H1 (cell line): ENCODE measurements around the gene LRTM1. TPM values are rescaled to one million over a fixed set of nuclear protein-coding genes. Genes with fewer than 3 reads are reported as not detected.

ENCODE experiments used
- CTCF ChIA-PET: fragments of 300-600 bp; sonication (Branson Sonifier 250); formaldehyde crosslinking; loops from one replicate; lab custom pipeline; 2021; ENCODE audit not compliant: partially characterized antibody; lab: Charles Lee
- POLR2A ChIA-PET: fragments of 300-600 bp; sonication (Branson Sonifier 250); formaldehyde crosslinking; loops from one replicate; lab custom pipeline; 2021; ENCODE audit warnings: inconsistent platforms; ENCODE audit not compliant: partially characterized antibody; lab: Charles Lee
- DNase-seq, 2 experiments: peaks; one replicate each; pipeline versions ENCODE4 v3.0.0 to v3.0.0-alpha.2; 2010 to 2022; ENCODE audit warnings: low spot score in 2 of 2, low read depth in 1 of 2, mixed read lengths in 1 of 2
- FAIRE-seq: peaks from 2 replicates; lab custom pipeline; 2011; peaks lifted over from hg19 to GRCh38; lab: Jason Lieb, UNC
- H2AFZ ChIP-seq: 2 replicates; pipeline ENCODE4 v1.8.1; 2012; ENCODE audit warnings: low read length, inconsistent platforms
- H2AK5ac ChIP-seq: 2 replicates; pipeline ENCODE4 v1.6.1; 2013; ENCODE audit warnings: low read depth, low read length
- H2BK120ac ChIP-seq: replicated peaks from 2 replicates; pipeline ENCODE3; 2013; ENCODE audit warnings: low read depth, low read length, inconsistent platforms
- H2BK12ac ChIP-seq: 2 replicates; pipeline ENCODE4 v1.6.1; 2013; ENCODE audit warnings: low read depth, low read length
- H2BK15ac ChIP-seq: 2 replicates; pipeline ENCODE4 v1.6.1; 2013; ENCODE audit warnings: low read length
- H2BK20ac ChIP-seq: 2 replicates; pipeline ENCODE4 v1.6.1; 2013; ENCODE audit warnings: low read length
- H2BK5ac ChIP-seq: 2 replicates; pipeline ENCODE4 v1.6.1; 2013; ENCODE audit warnings: low read depth, low read length
- H3K14ac ChIP-seq: 2 replicates; pipeline ENCODE4 v1.6.1; 2013; ENCODE audit warnings: inconsistent platforms; ENCODE audit not compliant: insufficient read length
- H3K18ac ChIP-seq: 2 replicates; pipeline ENCODE4 v1.6.1; 2013; ENCODE audit warnings: low read length; ENCODE audit errors: extremely low read depth
- H3K23ac ChIP-seq: 2 replicates; pipeline ENCODE4 v1.6.1; 2013; ENCODE audit warnings: inconsistent platforms; ENCODE audit not compliant: insufficient read length
- H3K23me2 ChIP-seq: 2 replicates; pipeline ENCODE4 v1.6.1; 2013; ENCODE audit warnings: low read depth, low read length
- H3K27ac ChIP-seq: 2 replicates; pipeline ENCODE4 v1.6.1; 2011; ENCODE audit warnings: low read depth, low read length, inconsistent platforms
- H3K27me3 ChIP-seq, 4 experiments: replicated peaks in 1 of 4; 1 replicate in 1 of 4; 2 replicates in 3 of 4; pipeline versions ENCODE4 v1.6.1 to v1.8.1; 2011 to 2013; ENCODE audit warnings: low read length in 3 of 4, mild to moderate bottlenecking in 3 of 4, inconsistent platforms in 2 of 4, mixed read lengths in 2 of 4, moderate library complexity in 1 of 4; ENCODE audit not compliant: control insufficient read depth in 3 of 4, insufficient read depth in 3 of 4; ENCODE audit errors: extremely low read depth in 1 of 4
- H3K36me3 ChIP-seq, 4 experiments: 2 replicates each; pipeline versions ENCODE4 v1.6.1 to v1.8.1; 2011 to 2013; ENCODE audit warnings: mild to moderate bottlenecking in 4 of 4, low read length in 3 of 4, moderate library complexity in 2 of 4, control low read depth in 1 of 4, inconsistent platforms in 1 of 4; ENCODE audit not compliant: insufficient read depth in 4 of 4, control insufficient read depth in 2 of 4
- H3K4ac ChIP-seq: replicated peaks from 2 replicates; pipeline ENCODE3; 2013; ENCODE audit warnings: low read length, low read depth, mixed read lengths, inconsistent platforms; ENCODE audit not compliant: insufficient read length
- H3K4me1 ChIP-seq, 4 experiments: replicated peaks in 1 of 4; 1 replicate in 1 of 4; 2 replicates in 3 of 4; pipeline versions ENCODE4 v1.6.1 to v1.8.1; 2011 to 2013; ENCODE audit warnings: low read length in 3 of 4, inconsistent platforms in 2 of 4, mixed read lengths in 1 of 4; ENCODE audit not compliant: insufficient read depth in 4 of 4, control insufficient read depth in 3 of 4
- H3K4me2 ChIP-seq, 2 experiments: 2 replicates each; pipeline versions ENCODE4 v1.6.1 to v1.8.1; 2011 to 2013; ENCODE audit warnings: low read depth in 2 of 2, low read length in 2 of 2, control low read depth in 1 of 2, inconsistent platforms in 1 of 2, mild to moderate bottlenecking in 1 of 2; ENCODE audit not compliant: insufficient read depth in 1 of 2
- H3K4me3 ChIP-seq, 4 experiments: fragments of 200-600, 300-600 bp in 1 of 4; sonication (generic), shearing (Covaris generic), sonication (Bioruptor Twin) in 1 of 4; 2 replicates each; pipeline versions ENCODE4 v1.5.1 to v1.8.1; 2011 to 2016; ENCODE audit warnings: low read length in 4 of 4, low read depth in 3 of 4, control low read depth in 2 of 4, inconsistent platforms in 2 of 4, mild to moderate bottlenecking in 2 of 4, mixed read lengths in 1 of 4, moderate library complexity in 1 of 4; ENCODE audit not compliant: insufficient read depth in 2 of 4; ENCODE audit errors: extremely low read depth in 1 of 4
- H3K56ac ChIP-seq: replicated peaks from 2 replicates; pipeline ENCODE3; 2013; ENCODE audit warnings: low read depth, mild to moderate bottlenecking, mixed read lengths, low read length, inconsistent platforms; ENCODE audit not compliant: insufficient read length
- H3K79me1 ChIP-seq: 2 replicates; pipeline ENCODE4 v1.6.1; 2013; ENCODE audit warnings: low read depth, low read length, control low read depth
- H3K79me2 ChIP-seq, 2 experiments: 2 replicates each; pipeline versions ENCODE4 v1.6.1 to v1.8.1; 2012 to 2013; ENCODE audit warnings: low read length in 2 of 2, mild to moderate bottlenecking in 2 of 2, inconsistent platforms in 1 of 2; ENCODE audit not compliant: insufficient read depth in 2 of 2, control insufficient read depth in 1 of 2
- H3K9ac ChIP-seq, 4 experiments: replicated peaks in 1 of 4; 1 replicate in 1 of 4; 2 replicates in 3 of 4; pipeline versions ENCODE4 v1.6.1 to v1.8.1; 2011 to 2013; ENCODE audit warnings: low read depth in 3 of 4, low read length in 3 of 4, control low read depth in 2 of 4, mild to moderate bottlenecking in 2 of 4, moderate library complexity in 2 of 4, inconsistent platforms in 1 of 4; ENCODE audit errors: extremely low read depth in 1 of 4
- H3K9me3 ChIP-seq, 2 experiments: 2 replicates each; pipeline versions ENCODE4 v1.6.1 to v1.8.1; 2012 to 2013; ENCODE audit warnings: mild to moderate bottlenecking in 2 of 2, moderate library complexity in 2 of 2, control low read depth in 1 of 2, inconsistent platforms in 1 of 2, low read depth in 1 of 2, low read length in 1 of 2, mixed read lengths in 1 of 2; ENCODE audit not compliant: insufficient read depth in 2 of 2
- H4K20me1 ChIP-seq, 2 experiments: replicated peaks in 1 of 2; 2 replicates each; pipeline versions ENCODE3 to v1.8.1; 2011 to 2013; ENCODE audit warnings: inconsistent platforms in 2 of 2, low read length in 2 of 2, mild to moderate bottlenecking in 1 of 2; ENCODE audit not compliant: insufficient read depth in 2 of 2, control insufficient read depth in 1 of 2
- H4K5ac ChIP-seq: 2 replicates; pipeline ENCODE4 v1.6.1; 2013; ENCODE audit warnings: low read length, low read depth, mixed read lengths, inconsistent platforms; ENCODE audit not compliant: insufficient read length
- H4K8ac ChIP-seq: 2 replicates; pipeline ENCODE4 v1.8.0; 2013; ENCODE audit warnings: mild to moderate bottlenecking, moderate library complexity, low read length, inconsistent platforms; ENCODE audit not compliant: insufficient read depth; ENCODE audit errors: extremely low read depth
- H4K91ac ChIP-seq: replicated peaks from 2 replicates; pipeline ENCODE3; 2013; ENCODE audit warnings: low read length, mixed read lengths, inconsistent platforms; ENCODE audit not compliant: insufficient read length
- CBX5 ChIP-seq: fragments of 300-800, 300-1000 bp; sonication (generic); IDR thresholded peaks from 2 replicates; pipeline ENCODE4 v1.7.1; 2016; ENCODE audit warnings: antibody characterized with exemption, low read length, low read depth
- POLR2A ChIP-seq, 2 experiments: IDR thresholded peaks; 1 replicate in 1 of 2; 2 replicates in 1 of 2; pipeline ENCODE4 v1.6.1; 2011; ENCODE audit warnings: low read depth in 2 of 2, low read length in 2 of 2, mild to moderate bottlenecking in 2 of 2; ENCODE audit errors: control extremely low read depth in 1 of 2
- RXRA ChIP-seq: IDR thresholded peaks from 2 replicates; pipeline ENCODE4 v1.6.1; 2011; ENCODE audit warnings: low read depth, mild to moderate bottlenecking, low read length, moderate library complexity; ENCODE audit not compliant: insufficient read depth
- WGBS, 2 experiments: shearing (Covaris generic) in 1 of 2; methylation state at CpG; one replicate each; pipeline versions ENCODE4 v1.1.6 to v1.1.7; 2013 to 2015; ENCODE audit warnings: low lambda C conversion rate in 2 of 2, mixed read lengths in 2 of 2, inconsistent platforms in 1 of 2, low coverage in 1 of 2, missing lambda C conversion rate in 1 of 2; ENCODE audit not compliant: insufficient replicate concordance in 2 of 2, insufficient coverage in 1 of 2, insufficient read length in 1 of 2; ENCODE audit errors: extremely low coverage in 1 of 2, missing lambda C conversion rate in 1 of 2; 5-methylcytosine and 5-hydroxymethylcytosine counted together
- polyA plus RNA-seq, 7 experiments: library from polyadenylated mRNA; depleted of rRNA in 3 of 7; stranded (reverse) in 5 of 7; unstranded in 2 of 7; fragments of >200 nt in 5 of 7; fragments of 200-250 nt in 2 of 7; gene quantifications; 1 replicate in 5 of 7; 2 replicates in 1 of 7; 4 replicates in 1 of 7; pipeline versions ENCODE4 v1.2.1 to v1.2.3, GENCODE V29; 2011 to 2013; ENCODE audit warnings: missing spikeins in 2 of 7, mixed read lengths in 2 of 7
- total RNA-seq: library from RNA; stranded (reverse); fragmentation: NEBNext Ultra II Directional; extraction: Animal tissue kit (Norgen Biotek cat#: 25700); gene quantifications from 2 replicates; pipeline ENCODE4 v1.2.1, GENCODE V29; 2021

Gene LRTM1
- total and polyA plus RNA-seq, 2 of the 8 experiments (the other 6 are each of a cell fraction or from before 2014, with no cell fraction given) = not detected

GRCh38 chr3:54914180-54914579, 13.7 kb downstream of the LRTM1 start:
- Histone ChIP-seq H2AK5ac (no peak overlapping the region), H2BK5ac (no peak overlapping the region), H3K79me2 (no peaks in the 10 kb centered on the region), H4K91ac (no peak overlapping the region), H4K5ac (no peak overlapping the region), H3K9ac (no peak overlapping the region), H3K4me2 (no peak overlapping the region), H3K4ac (no peak overlapping the region), H3K79me1 (no peaks in the 10 kb centered on the region), H4K20me1 (no peaks in the 10 kb centered on the region), H3K9me3 (peaks cover 0 to 5% of the 10 kb centered on the region in 2 experiments; a peak in 3 of 4 replicates), H3K23me2 (no peaks in the 10 kb centered on the region), H2BK20ac (no peak overlapping the region), H3K4me1 (no peaks in the 10 kb centered on the region), H2BK120ac (no peak overlapping the region), H3K18ac (no peak overlapping the region), H2BK12ac (no peak overlapping the region), H3K23ac (no peak overlapping the region), H3K56ac (no peak overlapping the region), H3K27ac (no peak overlapping the region), H3K14ac (no peak overlapping the region), H3K36me3 (0 out of 8 replicates have a peak, but pooled peaks cover 0 to 4% (median 0%) of the 10 kb centered on the region in 4 experiments), H2BK15ac (no peak overlapping the region), H2AFZ (no peak overlapping the region), H3K4me3 (no peak overlapping the region), H4K8ac (no peak overlapping the region), H3K27me3 (no peaks in the 10 kb centered on the region)
- FAIRE-seq (no peak), DNase-seq (no peak)
- CTCF ChIA-PET = interaction anchor here (1.3 kb wide), 1 partner anchor 61 kb away, joined by 3 read pairs; no protein-coding TSS in a partner anchor
- 72% methylated on average over 2 of the region's 2 CpGs; no CpG with 5 or more reads in 1 of the 2 experiments for WGBS, 2 experiments
- POLR2A ChIA-PET = no interaction called here
- TF ChIP-seq CBX5 (no peak), POLR2A (IDR thresholded peaks at IDR 0.05; ENCODE audit: control extremely low read depth in 1 of 2, low read depth in 2 of 2, low read length in 2 of 2) (no peak), RXRA (no peak)
